Measurements from ENCODE around the gene SNX3. TPM values are rescaled to one million over a fixed set of nuclear protein-coding genes. Genes with fewer than 3 reads are reported as not detected.
"Not testable (repeated sequence)": the region's sequence is repeated elsewhere in the genome, so short reads cannot be mapped to it uniquely, and the experiment has no call there.

Gene SNX3
- total RNA-seq (100 to 1,000 TPM; 132 to 213 (median 149) TPM), polyA plus RNA-seq (100 to 1,000 TPM; 135 to 236 (median 208) TPM)
- long read RNA-seq, donor 1, transcript SNX3-201 (4 exons, 1,755 nt): major isoform, 104 of 144 reads
- long read RNA-seq, donor 1, partial matches to known transcripts: 36 of 144 reads
- long read RNA-seq, donor 1, other reads (novel, unspliced or antisense): 0 of 144 reads
- long read RNA-seq, donor 2, transcript SNX3-201 (4 exons, 1,755 nt): major isoform, 92 of 114 reads
- long read RNA-seq, donor 2, transcript SNX3-202 (4 exons, 890 nt): minor isoform, 5 of 114 reads
- long read RNA-seq, donor 2, partial matches to known transcripts: 17 of 114 reads
- long read RNA-seq, donor 2, other reads (novel, unspliced or antisense): 0 of 114 reads

DNA sequence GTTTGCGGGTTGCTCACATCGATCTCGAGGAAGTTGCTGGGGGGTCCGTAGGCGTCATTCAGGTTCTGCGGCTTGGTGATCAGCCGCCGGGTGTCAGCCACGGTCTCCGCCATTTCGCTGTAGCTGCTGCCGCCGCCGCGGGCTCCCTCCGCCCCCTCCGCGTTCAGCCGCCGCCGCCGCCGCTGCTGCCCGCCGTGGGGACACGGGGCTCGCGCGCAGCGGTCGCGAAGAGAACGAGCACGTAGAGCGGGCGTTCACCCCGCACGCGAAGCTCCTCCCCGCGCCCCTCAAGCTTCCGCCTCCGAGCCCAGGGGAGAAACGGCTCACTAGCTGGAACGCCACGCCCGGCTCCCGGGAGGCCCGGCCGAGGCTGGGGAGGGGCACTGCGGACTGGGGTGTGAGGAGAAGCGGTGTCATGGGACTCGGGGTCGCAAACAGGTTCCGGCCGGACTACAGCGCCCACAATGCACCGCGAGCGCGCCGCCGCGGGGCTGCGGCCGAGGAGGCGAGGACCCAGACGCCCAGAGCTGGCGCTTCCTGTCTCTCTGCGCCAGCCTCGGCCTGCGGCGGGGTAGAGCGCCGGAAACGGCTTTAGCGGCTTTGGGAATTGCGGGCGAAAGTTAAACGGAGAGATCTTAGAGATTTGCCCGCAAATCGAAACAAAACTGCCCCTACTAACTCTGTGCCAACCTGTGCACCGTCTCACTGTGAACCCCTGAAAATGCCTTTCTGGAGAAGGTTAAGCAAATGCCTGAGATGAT, at the start of gene SNX3:
SNX3 (minus strand) TSS at position 232 of the 761 bp plus-strand sequence; CDS start at position 113, 119 bp downstream.
- TF ChIP-seq POLR2A (IDR thresholded peaks at IDR 0.05) (peak in 2 of 3 donors; percentile 22 to 67), POLR2AphosphoS5 (IDR thresholded peaks at IDR 0.05) (peak; percentile 90 to 97 (median 95))
- TF ChIP-seq, protein P1, sequence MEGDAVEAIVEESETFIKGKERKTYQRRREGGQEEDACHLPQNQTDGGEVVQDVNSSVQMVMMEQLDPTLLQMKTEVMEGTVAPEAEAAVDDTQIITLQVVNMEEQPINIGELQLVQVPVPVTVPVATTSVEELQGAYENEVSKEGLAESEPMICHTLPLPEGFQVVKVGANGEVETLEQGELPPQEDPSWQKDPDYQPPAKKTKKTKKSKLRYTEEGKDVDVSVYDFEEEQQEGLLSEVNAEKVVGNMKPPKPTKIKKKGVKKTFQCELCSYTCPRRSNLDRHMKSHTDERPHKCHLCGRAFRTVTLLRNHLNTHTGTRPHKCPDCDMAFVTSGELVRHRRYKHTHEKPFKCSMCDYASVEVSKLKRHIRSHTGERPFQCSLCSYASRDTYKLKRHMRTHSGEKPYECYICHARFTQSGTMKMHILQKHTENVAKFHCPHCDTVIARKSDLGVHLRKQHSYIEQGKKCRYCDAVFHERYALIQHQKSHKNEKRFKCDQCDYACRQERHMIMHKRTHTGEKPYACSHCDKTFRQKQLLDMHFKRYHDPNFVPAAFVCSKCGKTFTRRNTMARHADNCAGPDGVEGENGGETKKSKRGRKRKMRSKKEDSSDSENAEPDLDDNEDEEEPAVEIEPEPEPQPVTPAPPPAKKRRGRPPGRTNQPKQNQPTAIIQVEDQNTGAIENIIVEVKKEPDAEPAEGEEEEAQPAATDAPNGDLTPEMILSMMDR (IDR thresholded peaks at IDR 0.05 in 8 of 11, conservative IDR thresholded peaks at IDR 0.05 in 3 of 11): peak in 5 of 11 experiments; percentile 13 to 56 (median 34)
- peaks cover 0 to 10% (median 0%) of the 10 kb centered on the region in 6 donors for H3K36me3 ChIP-seq
- WGBS, 5 donors: 0 to 1% (median 1%) methylated on average over 34 to 83 of the region's 83 CpGs
- peak; percentile 100 for DNase-seq
- peak within 1 kb of the TSS; percentile 67 to 88 (median 78) for H3K4me3 ChIP-seq
- peak within 1 kb of the TSS; percentile 81 to 99 (median 96) for H3K27ac ChIP-seq
- intact Hi-C loops (cut with DNase I; ENCODE audit: low total_unique reads): no loop called here
- peaks cover 27 to 54% (median 47%) of the 10 kb centered on the region in 6 donors for H3K4me1 ChIP-seq
- H3K9me3 ChIP-seq: no peaks in the 10 kb centered on the region
- H3K27me3 ChIP-seq (replicated peaks in 1 of 7): no peaks in the 10 kb centered on the region

DNA sequence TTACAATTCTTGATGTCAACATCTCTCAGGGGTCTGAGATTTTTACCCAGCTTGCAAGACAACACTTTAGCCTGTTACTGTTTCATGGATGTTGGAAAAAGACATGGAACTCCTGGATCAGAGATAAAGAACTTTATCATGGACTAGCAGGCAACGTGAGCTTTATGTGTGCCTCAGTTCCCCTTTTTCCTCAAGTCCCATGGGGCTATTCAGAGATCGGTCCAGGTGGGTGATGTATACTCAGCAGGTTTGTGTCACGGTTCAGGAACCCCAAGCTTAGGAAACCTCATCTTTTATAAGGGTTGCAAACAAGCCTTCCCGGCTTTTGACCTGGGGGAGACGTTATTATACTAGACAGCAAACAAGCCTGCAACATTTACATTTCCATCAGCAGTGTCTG, 49.0 kb upstream of the SNX3 start:
- 77 to 92% (median 86%) methylated on average over 5 of the region's 5 CpGs for WGBS, 5 donors
- no peak for DNase-seq
- no peak overlapping the region for H3K4me3 ChIP-seq
- peaks cover 0 to 8% (median 0%) of the 10 kb centered on the region in 6 donors for H3K4me1 ChIP-seq
- TF ChIP-seq POLR2AphosphoS5 (IDR thresholded peaks at IDR 0.05): no peak
- no peak for TF ChIP-seq POLR2A (IDR thresholded peaks at IDR 0.05)
- TF ChIP-seq, protein P1 (IDR thresholded peaks at IDR 0.05 in 8 of 11, conservative IDR thresholded peaks at IDR 0.05 in 3 of 11): no peak
- no peaks in the 10 kb centered on the region for H3K36me3 ChIP-seq
- H3K27ac ChIP-seq: no peak overlapping the region
- no peaks in the 10 kb centered on the region for H3K9me3 ChIP-seq
- intact Hi-C loops (cut with DNase I; ENCODE audit: low total_unique reads): no loop called here
- H3K27me3 ChIP-seq (replicated peaks in 1 of 7): no peaks in the 10 kb centered on the region

DNA sequence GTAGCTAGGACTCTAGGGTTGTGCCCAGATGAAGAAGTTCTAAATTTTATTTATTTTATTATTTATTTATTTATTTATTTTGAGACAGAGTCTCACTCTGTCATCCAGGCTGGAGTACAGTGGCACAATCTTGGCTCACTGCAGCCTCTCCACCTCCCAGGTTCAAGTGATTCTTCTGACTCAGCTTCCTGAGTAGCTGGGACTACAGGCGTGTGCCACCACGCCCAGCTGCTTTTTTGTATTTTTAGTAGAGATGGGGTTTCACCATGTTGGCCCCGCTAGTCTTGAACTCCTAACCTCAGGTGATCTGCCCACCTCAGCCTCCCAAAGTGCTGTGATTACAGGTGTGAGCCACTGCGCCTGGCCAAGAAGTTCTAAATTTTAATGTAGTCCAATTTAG, 47.8 kb upstream of the SNX3 start:
- H3K4me3 ChIP-seq; H3K4me1 ChIP-seq; DNase-seq; H3K27me3 ChIP-seq (replicated peaks in 1 of 7); intact Hi-C loops (cut with DNase I; ENCODE audit: low total_unique reads); H3K36me3 ChIP-seq; H3K27ac ChIP-seq; H3K9me3 ChIP-seq: not testable (repeated sequence)
- WGBS, 5 donors: 53 to 74% (median 66%) methylated on average over 4 of the region's 4 CpGs

DNA sequence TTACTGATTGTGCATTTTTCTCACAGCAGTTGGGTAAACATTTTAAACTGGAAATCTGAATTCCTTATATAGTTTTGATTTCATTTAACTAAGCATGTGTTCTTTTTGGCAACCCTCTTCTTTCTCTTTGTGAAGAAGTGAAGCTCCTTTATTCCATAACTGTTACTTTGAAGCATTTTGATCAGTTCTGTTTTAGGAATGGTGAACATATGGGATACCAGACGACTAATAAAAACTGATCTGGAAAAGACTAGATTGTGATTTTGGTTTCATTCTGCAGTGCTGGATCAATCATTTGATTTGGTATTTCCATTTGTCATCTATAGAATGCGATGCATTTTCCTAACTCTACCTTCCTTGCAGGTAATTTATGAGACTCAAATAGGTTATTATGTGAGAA, 43.8 kb upstream of the SNX3 start:
- TF ChIP-seq, protein P1 (IDR thresholded peaks at IDR 0.05 in 8 of 11, conservative IDR thresholded peaks at IDR 0.05 in 3 of 11): no peak
- no peak for TF ChIP-seq POLR2AphosphoS5 (IDR thresholded peaks at IDR 0.05)
- TF ChIP-seq POLR2A (IDR thresholded peaks at IDR 0.05): no peak
- DNase-seq: no peak
- Histone ChIP-seq H3K27ac (no peak overlapping the region), H3K27me3 (replicated peaks in 1 of 7) (no peaks in the 10 kb centered on the region), H3K36me3 (no peaks in the 10 kb centered on the region), H3K9me3 (no peaks in the 10 kb centered on the region), H3K4me3 (no peak overlapping the region), H3K4me1 (peaks cover 0 to 10% (median 1%) of the 10 kb centered on the region in 6 donors)
- intact Hi-C loops (cut with DNase I; ENCODE audit: low total_unique reads): no loop called here
- WGBS, 5 donors: 93 to 98% (median 96%) methylated on average over 2 of the region's 2 CpGs
